ENCODE data around the gene OVOL1.
"Not testable (repeated sequence)": the region's sequence is repeated elsewhere in the genome, so short reads cannot be mapped to it uniquely, and the experiment has no call there.

OVOL1 gene

DNA sequence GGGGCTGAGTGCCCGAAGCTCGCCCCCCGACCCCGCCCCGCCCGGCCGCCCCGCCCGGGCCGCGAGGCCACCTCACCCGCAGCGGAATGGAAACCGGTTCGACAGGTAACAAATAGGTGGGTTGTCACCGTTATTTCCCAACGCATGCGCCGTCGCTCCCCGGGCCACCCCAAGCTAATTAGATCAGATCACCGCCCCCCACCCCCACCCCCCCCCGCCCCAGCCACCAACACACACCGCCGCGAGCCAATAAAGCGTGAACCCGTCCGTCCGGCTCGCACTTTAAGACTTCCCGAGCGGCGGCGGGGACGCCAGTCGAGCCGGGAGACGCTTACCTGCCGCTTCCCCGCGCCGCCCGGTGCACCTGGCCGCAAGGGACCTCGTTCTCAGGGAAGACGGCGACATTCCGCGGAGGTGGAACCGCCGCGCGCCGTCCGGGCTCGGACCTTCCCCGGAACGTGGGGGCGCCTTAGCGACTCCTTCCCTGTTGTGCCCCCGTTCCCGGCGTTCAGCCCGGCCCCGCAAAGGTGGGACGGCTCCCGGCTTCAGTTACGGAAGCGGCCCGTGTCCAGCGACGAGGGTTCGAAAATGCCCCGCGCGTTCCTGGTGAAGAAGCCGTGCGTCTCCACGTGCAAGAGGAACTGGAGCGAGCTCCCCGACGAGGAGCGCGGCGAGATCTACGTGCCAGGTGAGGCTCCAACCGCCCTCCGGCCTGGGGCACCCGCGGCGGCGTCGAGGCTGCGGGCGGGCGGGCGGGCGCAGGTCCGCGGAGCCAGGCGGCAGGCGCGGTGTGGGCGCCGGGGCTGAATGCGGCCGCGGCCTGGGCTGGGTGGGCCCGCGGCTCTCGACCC is at the start of gene OVOL1:
TSS of gene OVOL1 (plus strand) at position 278 of the 851 bp plus-strand sequence. CDS start at position 589, 311 bp downstream.
- DNase-seq, result no peak

DNA sequence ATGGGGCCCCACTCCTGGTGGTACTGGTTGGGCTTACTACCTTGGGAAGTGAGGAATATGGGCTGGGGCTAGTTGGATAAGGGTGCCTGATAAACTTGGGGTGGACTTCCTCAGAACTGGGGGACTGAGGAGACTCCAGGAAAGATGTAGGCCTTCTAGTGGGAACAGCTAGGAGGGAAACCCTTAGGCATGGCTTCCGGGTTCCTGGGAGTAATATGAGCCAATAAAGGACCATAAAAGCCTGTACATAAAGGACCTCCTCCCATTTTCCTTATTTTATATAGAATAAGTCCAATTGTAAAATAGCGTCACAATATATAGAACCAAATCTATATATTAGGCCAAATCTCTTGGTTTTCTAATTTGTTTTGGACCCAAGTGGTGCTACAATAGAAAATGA is 47.8 kb upstream of the OVOL1 start:
- no peak for DNase-seq

DNA sequence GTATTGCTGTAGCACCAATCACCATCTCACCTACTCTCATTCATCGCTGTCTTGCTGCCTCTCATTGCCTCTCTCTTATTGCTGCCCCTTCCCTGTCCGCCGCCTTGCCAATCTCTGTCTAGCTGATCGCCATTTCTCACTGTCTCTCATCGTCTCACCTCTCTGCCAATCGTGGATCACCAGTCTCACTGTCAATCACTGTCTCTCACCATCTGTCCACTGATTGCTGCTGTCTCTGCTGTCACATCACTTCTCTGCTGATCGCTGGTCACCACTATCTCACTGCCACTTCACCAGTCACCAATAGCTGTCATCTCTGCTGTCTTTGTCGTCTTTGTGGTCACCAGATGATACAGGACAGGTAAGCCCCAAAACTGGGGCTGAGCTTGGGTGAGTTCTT is 45.7 kb upstream of the OVOL1 start:
- no peak for DNase-seq

DNA sequence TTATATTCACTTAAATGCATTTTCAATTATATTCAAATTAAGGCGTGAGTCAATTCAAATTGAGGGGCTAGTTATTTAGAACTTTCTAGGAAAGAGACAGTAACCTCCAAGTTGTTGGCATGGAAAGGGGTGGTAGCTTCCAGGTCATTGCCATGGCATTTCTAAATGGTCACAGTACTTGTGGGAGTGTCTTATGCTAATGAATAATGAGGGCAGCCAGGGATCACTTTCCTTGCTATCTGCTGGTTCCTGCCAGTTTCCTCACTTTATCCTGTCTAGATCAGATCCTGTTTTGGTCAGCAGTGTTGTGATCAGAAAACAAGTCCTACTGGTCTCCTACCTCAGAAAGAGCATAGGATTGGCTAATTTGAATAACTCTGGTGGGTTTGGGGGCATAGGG is 44.5 kb upstream of the OVOL1 start:
- no peak for DNase-seq

DNA sequence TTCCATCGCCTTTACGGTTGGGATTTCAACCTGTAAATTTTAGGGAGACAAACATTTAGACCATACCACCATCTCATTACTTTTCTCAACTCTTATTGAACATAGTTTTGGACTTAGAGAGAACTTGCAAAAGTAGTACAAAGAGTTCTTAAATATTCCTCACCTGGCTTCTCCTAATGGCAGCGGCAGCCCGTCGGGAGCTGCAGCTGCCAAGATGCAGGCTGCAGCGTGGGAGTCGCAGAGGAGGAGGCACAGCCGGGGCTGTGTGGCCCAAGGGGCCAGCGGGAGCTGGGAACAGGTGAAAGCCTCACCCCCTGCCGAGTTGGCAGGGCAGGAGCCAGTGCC is 43.2 kb upstream of the OVOL1 start:
- DNase-seq, result no peak

DNA sequence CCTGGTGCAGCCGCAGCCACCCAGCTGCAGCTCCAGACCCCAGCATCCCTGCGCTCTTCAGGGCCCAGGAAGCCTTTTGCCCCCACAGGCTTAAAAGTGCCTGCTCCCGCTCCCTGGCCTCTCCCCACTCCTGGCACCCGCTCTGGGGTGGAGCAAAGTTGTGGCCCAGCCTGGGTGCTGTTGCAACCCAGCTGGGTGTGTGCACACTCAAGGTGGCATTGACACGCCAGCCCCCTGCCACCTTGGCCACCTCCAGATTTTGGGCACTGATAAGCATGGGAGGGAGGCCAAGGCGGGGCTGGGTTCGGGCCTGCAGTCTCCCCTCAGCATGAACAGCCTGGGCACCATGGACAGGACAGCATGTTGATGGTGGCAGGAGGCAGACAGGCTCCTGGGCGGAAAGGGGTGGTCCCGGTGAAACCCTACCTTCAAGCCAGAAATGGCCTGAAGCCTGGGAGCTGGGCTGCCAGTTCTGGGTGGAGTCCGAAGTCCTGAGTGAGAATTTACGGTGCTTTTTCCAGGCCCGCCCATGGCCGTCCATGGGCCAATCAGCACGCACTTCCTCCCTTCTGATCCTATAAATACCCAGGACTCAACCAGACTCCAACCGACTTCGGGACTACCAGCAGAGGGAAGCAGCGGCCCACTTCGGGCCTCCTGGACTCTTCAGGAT is 42.7 kb upstream of the OVOL1 start:
- DNase-seq, result peak in 1 of 2 donors; percentile 17

DNA sequence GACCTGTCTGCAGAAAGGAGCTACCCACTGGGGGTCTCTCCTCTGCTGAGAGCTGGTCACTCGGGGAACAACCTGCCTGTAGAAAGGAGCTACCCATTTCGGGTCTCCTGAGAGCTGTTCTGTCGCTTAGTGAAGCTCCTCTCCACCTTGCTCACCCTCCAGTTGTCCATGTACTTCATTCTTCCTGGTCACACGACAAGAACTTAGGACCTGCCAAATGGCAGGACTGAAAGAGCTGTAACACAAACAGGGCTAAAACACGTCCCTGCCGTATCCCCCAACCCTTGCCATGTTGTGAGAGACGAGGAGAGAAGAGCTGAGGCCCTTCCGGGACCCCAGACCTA is 42.2 kb upstream of the OVOL1 start:
- DNase-seq, result no peak

DNA sequence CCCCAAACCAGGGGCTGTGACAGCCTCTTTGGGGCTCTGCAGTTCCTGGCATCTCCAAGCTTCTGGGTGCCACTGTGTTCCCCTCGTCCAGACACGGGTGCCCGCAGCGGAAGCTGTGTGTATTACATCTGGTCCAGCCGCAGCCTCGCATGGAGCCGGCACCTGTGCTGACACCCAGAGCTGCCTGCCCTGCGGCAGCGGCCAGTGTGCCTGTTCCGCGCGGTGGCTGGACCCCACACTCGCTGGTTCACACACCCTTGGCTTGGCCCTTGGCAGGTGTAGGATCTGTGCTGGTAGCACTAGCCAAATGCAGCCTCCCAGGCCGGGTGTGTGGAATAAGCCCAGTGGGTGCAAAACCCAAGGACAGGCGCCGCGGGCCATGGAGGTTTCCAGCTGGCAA is 41.8 kb upstream of the OVOL1 start:
- DNase-seq, result no peak

DNA sequence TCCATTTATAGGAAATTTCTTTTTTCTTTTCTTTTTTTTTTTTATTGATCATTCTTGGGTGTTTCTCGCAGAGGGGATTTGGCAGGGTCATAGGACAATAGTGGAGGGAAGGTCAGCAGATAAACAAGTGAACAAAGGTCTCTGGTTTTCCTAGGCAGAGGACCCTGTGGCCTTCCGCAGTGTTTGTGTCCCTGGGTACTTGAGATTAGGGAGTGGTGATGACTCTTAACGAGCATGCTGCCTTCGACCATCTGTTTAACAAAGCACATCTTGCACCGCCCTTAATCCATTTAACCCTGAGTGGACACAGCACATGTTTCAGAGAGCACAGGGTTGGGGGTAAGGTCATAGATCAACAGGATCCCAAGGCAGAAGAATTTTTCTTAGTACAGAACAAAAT is 24.7 kb upstream of the OVOL1 start:
- not testable (repeated sequence) for DNase-seq

DNA sequence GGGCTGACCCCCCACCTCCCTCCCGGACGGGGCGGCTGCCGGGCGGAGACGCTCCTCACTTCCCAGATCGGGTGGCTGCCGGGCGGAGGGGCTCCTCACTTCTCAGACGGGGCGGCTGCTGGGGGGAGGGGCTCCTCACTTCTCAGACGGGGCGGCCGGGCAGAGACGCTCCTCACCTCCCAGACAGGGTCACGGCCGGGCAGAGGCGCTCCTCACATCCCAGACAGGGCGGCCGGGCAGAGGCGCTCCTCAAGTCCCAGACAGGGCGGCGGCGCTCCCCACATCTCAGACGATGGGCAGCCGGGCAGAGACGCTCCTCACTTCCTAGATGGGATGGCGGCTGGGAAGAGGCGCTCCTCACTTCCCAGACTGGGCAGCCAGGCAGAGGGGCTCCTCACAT is 24.0 kb upstream of the OVOL1 start:
- not testable (repeated sequence) for DNase-seq

DNA sequence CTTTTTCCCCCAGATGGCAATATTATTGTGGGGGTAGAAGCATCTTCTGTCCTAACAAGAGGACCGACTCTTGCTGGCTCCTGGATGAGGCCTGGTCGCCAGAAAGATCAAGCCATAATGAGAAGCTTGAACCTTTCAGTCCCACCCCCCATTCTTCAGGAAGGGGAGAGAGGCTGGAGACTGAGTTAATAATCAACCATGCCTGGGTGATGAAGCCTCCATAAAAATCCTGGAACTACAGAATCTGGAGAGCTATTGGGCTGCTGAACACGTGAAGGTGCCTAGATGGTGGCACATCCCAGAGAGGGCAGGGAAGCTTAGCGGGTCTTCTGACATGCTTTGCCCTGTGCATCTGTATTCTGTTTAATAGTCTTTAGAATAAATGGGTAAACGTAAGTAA is 22.4 kb upstream of the OVOL1 start:
- DNase-seq, result no peak

DNA sequence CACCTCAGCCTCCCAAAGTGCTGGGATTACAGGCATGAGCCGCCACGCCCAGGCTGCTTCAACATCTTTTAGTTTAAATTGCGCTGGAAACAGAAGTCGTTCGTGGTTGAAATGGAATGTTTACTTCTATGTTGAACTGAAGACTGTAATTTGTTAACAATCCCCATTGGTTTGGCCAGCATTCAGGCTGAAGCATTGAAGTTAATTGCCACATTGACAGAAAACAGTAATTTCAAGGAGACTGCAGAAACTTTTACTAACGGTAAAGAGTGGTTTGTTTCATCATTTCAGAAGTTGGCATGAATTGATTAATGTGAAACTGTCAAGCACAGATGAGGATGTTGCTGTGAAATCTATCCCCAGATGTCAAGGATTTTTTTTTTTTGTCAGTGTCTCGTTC is 20.3 kb upstream of the OVOL1 start:
- no peak for DNase-seq

DNA sequence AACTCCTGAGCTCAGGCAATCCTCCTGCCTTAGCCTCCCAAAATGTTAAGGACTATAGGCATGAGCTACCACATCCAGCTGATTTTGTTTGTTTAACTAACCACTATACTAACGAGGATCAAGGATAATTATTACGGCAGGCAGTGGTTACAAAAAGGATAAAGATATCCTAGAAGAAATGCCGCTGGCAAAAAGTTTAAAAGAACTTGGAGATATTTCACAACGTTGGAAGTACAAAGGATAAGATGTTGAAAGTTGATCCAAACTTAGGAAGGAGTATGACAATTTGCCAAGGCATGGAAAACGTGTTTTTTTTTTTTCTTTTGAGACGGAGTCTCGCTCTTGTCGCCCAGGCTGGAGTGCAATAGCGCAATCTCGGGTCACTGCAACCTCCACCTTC is 19.5 kb upstream of the OVOL1 start:
- DNase-seq, result no peak

DNA sequence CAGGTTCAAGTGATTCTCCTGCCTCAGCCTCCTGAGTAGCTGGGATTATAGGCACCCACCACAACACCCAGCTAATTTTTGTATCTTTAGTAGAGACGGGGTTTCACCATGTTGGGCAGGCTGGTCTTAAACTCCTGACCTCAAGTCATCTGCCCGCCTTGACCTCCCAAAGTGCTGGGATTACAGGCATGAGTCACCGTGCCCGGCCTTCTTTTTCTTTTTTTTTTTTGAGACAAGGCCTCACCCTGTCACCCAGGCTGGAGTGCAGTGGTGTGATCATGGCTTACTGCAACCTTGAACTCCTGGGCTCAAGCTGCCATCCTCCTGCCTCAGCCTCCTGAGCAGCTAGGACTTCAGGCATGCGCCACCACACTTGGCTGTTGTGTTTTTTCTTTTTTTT is 19.1 kb upstream of the OVOL1 start:
- not testable (repeated sequence) for DNase-seq

DNA sequence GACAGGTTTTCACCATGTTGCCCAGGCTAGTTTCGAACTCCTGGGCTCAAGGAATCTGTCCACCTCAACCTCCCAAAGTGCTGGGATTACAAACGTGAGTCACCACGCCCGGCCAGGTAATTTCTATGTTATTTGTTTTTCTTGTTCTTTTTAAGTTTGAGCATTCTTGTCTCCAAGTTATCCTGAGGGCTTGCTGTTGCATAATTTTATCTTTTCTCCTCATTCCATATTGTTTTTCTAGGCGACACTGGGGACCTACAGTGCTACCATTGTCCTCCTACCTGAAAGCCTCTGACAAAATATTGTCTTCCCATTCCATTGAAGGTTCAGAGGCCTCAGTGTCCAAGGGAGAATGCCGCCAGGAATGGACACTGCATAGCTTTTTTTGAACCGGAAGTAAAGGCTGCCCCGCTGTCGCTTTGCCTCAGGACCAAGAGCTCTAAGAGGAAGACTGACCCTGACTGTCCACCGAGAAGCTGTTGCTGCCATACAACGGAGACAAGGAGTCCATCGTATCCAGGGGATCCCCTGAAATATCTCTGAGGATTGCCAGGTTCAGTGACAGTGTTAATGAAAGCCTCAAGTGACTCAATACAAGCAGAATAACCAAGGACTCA is 15.8 kb upstream of the OVOL1 start:
- DNase-seq, result no peak

DNA sequence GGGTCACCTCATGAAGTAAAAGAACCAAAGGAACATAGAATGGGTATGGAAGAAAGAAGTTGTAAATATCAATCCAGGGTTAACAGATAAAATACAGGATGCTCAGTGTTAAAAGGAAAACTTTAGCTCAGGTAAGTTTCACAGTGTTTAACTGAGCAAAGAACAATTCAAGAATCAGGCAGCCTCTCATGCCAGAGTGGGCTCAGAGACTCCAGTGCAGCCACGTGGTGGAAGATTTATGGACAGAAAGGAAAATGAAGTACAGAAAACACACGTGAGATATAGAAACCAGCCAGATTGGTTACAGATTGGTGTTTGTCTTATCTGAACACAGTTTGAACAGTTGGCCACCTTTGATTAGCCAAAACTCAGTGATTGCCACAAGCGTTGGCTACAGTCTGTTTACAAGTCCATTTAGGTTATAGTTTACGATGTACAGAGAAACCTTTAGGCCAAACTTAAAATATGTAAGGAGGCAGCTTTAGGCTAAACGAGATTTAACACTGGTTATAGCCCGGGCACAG is 15.2 kb upstream of the OVOL1 start:
- no peak for DNase-seq

DNA sequence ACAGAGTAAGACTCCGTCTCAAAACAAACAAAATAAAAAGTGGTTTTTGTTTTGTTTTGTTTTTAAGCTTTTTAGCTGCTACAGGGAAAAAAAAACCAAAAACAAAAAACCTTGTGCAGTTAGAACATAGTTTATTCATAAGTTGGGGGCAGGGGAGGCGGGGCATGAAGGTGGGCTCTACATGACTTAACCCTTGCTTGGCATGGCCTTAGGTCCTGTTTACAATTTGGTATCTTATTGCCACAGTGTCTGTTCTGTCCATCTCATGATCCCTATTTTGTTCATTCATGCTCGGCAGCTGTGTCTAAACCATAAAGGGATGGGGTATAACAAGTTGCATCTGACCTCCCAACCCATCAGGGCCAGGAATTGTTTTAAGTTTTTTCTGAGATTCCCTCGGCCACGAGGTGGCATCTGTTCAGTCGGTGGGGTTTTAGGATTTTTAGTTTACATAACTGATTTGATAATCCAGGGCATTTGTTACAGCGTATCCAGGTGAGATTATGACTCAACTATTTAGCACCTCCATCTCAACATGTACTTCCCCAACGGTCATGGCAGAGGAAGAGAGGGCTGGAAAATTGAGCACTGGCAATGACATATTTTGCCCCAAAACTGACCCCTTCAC is 13.0 kb upstream of the OVOL1 start:
- DNase-seq, result no peak

DNA sequence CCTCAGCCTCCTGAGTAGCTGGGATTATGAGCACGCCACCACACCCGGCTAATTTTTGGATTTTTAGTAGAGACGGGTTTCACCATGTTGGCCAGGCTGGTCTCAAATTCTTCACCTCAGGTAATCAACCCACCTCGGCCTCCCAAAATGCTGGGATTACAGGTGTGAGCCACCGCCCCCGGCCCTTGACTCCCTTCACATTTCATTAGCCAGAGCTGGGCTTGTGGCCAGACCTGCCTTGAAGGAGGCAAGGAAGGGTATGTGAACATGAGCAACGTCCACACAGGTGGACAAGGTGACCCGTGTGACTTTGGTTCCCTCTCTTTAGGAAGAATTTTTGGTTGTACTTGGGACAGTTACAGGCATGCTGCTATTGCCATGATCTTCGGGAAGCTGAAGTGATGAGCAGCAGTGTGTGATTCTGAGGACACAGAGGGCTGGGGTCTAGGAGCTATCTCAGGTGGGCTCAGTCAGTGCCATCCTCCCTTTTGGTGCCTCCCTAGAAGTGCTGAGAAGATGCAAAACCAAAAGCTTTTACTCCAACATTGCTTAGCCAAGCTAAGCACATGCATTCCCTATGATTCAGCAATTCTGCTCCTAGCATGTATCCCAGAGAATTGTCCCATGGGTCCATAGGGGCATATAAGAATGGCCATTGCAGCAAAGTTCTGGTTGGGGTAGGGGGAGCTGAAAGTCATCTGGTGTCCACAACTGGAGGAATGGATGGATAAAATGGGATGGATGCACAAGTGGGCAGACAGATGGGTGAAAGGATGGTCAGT is 12.1 kb upstream of the OVOL1 start:
- DNase-seq, result no peak

DNA sequence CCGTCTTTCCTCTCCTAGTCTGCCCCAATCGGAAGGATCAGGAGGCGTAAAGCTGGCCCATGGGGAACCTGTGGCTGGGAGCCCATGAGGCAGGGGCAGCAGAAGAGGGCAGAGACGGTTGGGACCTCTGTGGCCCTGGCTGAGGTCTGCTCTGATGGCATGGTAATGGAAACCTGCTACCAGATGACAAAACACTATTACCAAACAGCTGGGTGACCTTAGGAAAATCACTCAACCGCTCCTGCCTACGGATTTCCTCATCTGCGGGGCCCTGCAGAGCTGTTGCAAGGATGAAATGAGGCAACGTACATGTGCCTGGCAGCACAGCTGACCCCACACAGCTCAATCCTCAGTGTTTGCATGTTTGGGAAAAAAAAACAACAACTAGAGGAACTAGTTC is 10.7 kb upstream of the OVOL1 start:
- DNase-seq, result no peak

DNA sequence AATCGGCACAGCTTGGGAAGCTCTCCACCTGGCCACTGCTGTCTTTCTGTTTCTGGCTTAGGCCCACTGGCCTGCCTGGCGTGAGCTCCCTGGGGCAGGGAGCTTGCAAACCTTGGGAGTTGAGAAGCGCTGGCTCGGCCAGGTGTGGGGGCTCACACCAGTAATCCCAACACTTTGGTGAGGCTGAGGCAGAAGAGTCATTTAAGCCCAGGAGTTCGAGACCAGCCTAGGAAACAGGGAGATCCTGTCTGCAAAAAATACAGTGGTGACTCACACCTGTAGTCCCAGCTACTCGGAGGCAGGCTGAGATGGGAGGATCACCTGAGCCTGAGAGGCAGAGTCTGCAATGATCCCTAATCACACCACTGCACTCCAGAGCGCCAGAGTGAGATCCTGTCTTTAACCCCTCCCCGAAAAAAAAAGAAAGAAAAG is 10.1 kb upstream of the OVOL1 start:
- no peak for DNase-seq

DNA sequence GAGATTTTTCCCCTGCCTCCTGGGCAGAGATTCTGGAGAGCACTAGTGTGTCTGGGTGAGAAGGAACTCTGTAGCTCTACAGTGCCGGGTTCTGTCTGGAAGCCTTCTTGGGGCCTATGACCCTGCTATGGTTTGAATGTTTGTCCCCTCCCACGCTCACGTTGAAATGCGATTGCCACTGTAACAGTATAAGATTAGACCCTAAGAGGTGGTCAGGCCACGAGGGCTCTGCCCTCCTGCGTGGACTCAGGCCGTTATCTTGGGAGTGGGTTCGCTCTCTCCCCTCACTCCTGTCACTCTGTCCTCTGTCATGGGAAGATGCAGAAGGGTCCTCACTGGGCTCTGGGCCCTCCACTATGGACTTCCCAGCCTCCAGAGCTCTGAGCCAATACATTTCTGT is 9.6 kb upstream of the OVOL1 start:
- no peak for DNase-seq

DNA sequence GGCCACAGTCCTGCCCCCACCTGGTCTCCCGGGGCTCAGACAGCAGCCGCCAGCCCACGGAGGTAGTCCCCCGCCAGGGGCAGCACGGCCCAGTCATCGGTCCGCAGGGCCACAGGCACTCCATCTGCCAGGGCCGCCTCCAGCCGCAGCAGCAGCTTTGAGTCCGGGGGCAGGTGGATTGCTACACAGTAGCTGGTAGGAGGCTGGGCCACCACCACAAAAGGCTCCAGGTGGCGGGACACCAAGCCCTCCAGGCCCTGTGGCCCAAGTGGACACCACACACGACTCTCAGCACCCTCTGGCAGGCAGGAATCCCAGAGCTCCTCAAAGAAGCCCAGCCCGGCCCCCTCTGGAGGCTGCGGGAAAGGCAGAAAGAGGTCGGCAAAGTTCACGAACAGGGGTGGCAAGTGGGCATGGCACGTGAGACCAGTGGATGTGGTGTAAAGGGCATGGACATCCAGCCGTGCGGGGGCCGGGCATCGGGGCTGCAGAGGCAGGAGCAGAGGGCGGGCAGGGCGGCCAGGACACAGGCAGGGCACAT is 9.0 kb upstream of the OVOL1 start:
- DNase-seq, result no peak

All from bone marrow (tissue), 2 donors.